ENCODE data around the gene TET3.

- TF ChIP-seq CTCF (conservative IDR thresholded peaks at IDR 0.05 in 1 of 2, IDR thresholded peaks at IDR 0.05 in 1 of 2; ENCODE audit: low read depth in 1 of 2, low read length in 2 of 2) (no peak), EZH2 (IDR thresholded peaks at IDR 0.05; ENCODE audit: low read length, missing control alignments) (no peak)
Measured at GRCh38 chr2:74008761-74009395, 24.2 kb downstream of the TET3 start.
